GM10266 (cell line): Measurements from ENCODE around the gene ABCC4.

Experiments used
- DNase-seq: peaks from one replicate; pipeline ENCODE4 v3.0.0; 2012; ENCODE audit errors: extremely low spot score
- TF ChIP-seq, protein P1 (sequence below): IDR thresholded peaks from 2 replicates; pipeline ENCODE4 v1.5.1; 2012; ENCODE audit warnings: mild to moderate bottlenecking, low read depth; ENCODE audit not compliant: control insufficient read depth, insufficient read depth; ENCODE audit errors: missing control alignments

The ABCC4 gene

DNA sequence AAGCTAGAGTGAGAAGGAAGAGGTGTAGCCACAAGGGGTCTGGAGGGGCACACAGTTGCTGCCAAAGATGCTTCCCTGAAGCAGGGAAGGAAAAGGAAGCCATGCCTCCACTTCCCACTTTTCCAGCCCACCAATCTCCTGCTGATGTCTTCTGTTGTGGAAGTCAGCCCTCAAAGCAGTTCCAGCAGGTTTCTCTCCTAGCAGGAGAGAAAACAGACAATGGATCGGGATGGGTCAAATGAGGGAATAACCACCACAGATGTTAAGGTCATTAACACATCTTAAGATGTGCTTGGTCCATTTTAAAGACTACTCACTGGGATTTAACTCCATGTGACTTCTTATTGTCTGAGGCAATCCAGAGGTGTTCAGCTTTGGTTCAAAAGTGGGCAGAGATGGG, 304.8 kb downstream of the ABCC4 start:
- DNase-seq = no peak
- TF ChIP-seq, protein P1, sequence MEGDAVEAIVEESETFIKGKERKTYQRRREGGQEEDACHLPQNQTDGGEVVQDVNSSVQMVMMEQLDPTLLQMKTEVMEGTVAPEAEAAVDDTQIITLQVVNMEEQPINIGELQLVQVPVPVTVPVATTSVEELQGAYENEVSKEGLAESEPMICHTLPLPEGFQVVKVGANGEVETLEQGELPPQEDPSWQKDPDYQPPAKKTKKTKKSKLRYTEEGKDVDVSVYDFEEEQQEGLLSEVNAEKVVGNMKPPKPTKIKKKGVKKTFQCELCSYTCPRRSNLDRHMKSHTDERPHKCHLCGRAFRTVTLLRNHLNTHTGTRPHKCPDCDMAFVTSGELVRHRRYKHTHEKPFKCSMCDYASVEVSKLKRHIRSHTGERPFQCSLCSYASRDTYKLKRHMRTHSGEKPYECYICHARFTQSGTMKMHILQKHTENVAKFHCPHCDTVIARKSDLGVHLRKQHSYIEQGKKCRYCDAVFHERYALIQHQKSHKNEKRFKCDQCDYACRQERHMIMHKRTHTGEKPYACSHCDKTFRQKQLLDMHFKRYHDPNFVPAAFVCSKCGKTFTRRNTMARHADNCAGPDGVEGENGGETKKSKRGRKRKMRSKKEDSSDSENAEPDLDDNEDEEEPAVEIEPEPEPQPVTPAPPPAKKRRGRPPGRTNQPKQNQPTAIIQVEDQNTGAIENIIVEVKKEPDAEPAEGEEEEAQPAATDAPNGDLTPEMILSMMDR = no peak

DNA sequence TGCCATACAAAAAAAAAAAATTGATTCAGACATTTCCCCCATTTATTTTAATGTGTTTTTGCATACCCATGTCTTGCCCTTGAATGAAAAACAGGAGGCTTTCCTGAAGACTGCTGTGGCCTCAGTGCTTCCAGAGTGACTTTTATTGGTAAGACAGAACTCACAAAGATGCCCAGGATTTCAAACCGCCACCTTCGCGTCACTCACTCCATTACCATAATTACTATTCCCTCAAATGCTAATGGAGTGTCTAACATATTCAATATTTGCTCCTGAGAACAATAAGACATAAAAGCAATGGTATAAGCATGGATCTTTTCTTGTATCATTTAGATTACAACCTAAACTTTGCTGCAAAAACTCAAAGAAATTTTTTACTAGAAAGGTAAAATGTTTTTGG, 306.7 kb downstream of the ABCC4 start:
- no peak for DNase-seq
- TF ChIP-seq, protein P1 = no peak

DNA sequence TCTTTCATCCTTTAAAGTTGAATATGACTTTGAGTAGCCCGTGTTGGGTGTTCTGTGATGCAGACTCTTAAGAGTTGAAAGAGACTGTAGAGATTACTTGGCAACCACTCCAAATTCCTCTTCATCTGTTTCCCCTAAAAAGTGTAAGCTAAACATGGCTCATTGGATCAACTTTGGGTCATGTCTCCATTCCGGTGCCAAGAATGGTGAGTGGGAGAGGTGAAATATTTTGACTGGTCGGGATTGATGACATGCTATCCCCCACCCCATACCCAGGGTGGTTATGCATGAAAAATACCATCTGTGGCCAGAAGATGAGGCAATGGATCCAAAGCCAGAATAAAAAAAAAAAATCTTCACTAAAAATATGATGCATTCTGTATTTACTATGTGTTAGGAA, 307.6 kb downstream of the ABCC4 start:
- DNase-seq = no peak
- TF ChIP-seq, protein P1 = no peak

DNA sequence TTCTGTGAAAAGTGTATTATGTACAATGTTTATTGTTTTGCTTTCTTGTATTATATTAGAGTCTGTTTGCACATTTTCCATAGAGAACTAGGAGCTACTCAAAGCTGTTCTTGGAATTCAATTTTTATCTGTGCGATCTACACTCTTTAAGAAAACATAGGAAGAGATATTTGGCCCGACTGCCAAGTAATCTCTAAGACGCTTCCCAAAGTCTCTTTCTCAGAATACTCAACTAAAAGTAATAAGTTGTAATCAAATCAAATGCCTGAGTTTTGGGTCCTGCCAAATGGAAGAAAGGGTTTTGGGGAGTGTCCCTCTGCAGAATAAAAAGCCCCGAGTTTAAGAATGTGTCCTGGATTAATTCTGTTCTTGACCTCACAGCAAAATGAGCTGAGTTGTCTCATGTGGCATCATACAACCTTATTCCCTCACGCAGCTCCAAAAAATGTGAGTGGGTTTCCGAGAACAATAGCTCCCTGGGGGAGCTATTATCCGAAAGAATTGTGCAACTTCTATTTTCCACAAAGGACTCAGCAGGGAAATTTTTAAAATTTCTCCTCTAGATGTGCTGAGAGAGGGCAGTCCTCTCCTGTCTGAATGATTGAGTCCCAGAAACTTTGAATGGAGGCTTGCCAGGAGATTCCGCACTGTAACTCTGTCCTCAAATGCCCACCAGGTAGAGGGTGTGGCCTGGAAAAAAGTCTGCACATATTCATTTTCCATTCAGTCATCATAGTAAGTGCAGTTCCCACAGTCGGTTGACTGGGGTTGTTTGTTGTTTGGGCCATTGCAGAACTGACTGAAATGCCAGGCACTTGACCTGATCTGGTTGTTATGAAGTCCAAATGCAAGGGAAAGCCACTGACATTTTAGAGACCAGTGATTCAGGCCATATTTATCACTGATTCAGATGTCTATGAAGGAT, 309.0 kb downstream of the ABCC4 start:
- DNase-seq = no peak
- TF ChIP-seq, protein P1 = no peak

DNA sequence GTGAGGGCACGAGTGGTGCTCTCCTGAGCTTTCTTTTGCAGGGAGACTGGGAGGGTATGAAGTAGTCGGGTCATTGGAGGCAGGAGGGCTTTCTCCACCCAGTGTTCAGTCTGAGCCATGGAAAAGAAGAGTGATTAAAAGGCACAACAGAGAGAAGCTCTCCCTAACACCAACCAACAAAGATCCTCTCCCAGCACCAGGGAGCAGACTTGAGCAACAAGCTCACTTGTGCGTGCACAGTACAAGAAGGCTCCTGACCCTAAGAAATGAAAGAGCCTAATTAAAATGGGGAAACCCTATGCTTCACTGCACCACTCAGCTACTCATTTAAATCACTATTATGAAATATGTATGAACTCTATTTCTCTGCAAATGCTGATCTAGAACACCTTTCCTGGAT, 312.6 kb downstream of the ABCC4 start:
- no peak for DNase-seq
- TF ChIP-seq, protein P1 = no peak

DNA sequence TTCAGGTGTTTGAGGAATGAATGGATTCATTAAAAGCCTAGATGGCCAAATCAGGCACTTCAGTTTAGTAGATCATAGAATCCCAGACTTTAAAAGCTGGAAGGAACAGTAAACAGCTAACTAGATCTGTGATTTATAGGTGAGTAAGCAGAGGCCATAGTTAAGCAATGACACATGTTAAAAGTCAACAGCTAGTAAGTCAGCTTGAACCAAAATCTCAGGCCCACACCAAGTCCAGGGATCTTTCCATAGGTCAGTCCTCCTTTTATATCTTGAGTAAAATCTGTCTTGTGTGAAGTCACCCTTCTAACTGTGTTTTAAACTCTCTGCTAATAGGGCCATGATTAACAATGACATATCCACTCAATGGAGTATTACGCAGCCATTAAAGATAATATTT, 313.4 kb downstream of the ABCC4 start:
- DNase-seq = no peak
- TF ChIP-seq, protein P1 = no peak

DNA sequence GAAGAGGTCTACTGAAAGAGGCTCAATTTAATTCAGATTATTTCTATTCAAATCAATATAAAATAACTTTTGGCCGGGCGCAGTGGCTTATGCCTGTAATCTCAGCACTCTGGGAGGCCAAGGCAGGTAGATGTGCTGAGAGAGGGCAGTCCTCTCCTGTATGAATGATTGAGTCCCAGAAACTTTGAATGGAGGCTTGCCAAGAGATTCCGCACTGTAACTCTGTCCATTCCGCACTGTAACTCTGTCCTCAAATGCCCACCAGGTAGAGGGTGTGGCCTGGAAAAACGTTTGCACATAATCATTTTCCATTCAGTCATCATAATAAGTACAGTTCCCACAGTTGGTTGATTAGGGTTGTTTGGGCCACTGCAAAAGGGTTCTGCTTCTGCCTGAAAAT, 314.2 kb downstream of the ABCC4 start:
- no peak for DNase-seq
- TF ChIP-seq, protein P1 = no peak
